Lower lobe of right lung (tissue), 2 donors: ENCODE data around the gene CGB1. TPM values are rescaled to one million over a fixed set of nuclear protein-coding genes. Genes with fewer than 3 reads are reported as not detected.

Experiments
- ATAC-seq, 2 donors: fragments of 200-7000 bp; cut with Tn5 transposase; one replicate each; pipeline ENCODE4 v1.9.1; 2020 to 2022; ENCODE audit warnings: mild to moderate bottlenecking in 2 of 2, moderate library complexity in 2 of 2
- DNase-seq: peaks from one replicate; pipeline ENCODE4 v3.0.0-alpha.2; 2020
- H3K27ac ChIP-seq: fragments of 200-600 bp; one replicate; pipeline ENCODE4 v1.8.0; 2022
- H3K27me3 ChIP-seq: fragments of 200-600 bp; one replicate; pipeline ENCODE4 v1.8.0; 2022; ENCODE audit warnings: low read depth
- H3K36me3 ChIP-seq: fragments of 200-600 bp; one replicate; pipeline ENCODE4 v1.8.0; 2022; ENCODE audit warnings: mild to moderate bottlenecking
- H3K4me1 ChIP-seq: fragments of 200-600 bp; one replicate; pipeline ENCODE4 v1.8.0; 2022
- H3K4me3 ChIP-seq: fragments of 200-600 bp; one replicate; pipeline ENCODE4 v1.8.0; 2022; ENCODE audit warnings: mild to moderate bottlenecking
- H3K9me3 ChIP-seq: fragments of 200-600 bp; one replicate; pipeline ENCODE4 v1.8.0; 2022
- CTCF ChIP-seq: fragments of 200-600 bp; IDR thresholded peaks from one replicate; pipeline ENCODE4 v1.8.0; 2022; ENCODE audit warnings: antibody characterized with exemption, mild to moderate bottlenecking
- intact Hi-C: fragments of 100-400 bp; cut with DNase I; formaldehyde crosslinking; loops from one replicate; pipeline ENCODE4 v1.11.0; 2022
- total RNA-seq: library from RNA; stranded (reverse); fragmentation: NEBNext Ultra II Directional; extraction: Animal tissue kit (Norgen Biotek cat#: 25700); gene quantifications from one replicate; pipeline ENCODE4 v1.2.1, GENCODE V29; 2021
- donor health status: DM: no; HTN: yes; CAD: no; lungs with severe emphysema.

CGB1 gene
- total RNA-seq, 1 donor from 2014 or later = not detected

- DNase-seq (no peak), ATAC-seq (no peak)
Observed at GRCh38 chr19:49004133-49004532, 32.6 kb downstream of the CGB1 start.

GRCh38 chr19:48999481-49000325, 37.0 kb downstream of the CGB1 start:
- DNase-seq (peak; percentile 75), ATAC-seq (peak; percentile 69 to 70)
- H3K9me3 ChIP-seq = no peaks in the 10 kb centered on the region
- H3K27ac ChIP-seq = no peak overlapping the region
- peaks cover 27% of the 10 kb centered on the region for H3K36me3 ChIP-seq
- no peaks in the 10 kb centered on the region for H3K27me3 ChIP-seq
- intact Hi-C loops = no loop called here
- H3K4me3 ChIP-seq = no peak overlapping the region
- TF ChIP-seq CTCF = peak; percentile 67
- peaks cover 4% of the 10 kb centered on the region for H3K4me1 ChIP-seq

More at GRCh38 chr19:49004133-49004532, 32.6 kb downstream of the CGB1 start:
- H3K4me3 ChIP-seq = no peak overlapping the region
- no peaks in the 10 kb centered on the region for H3K4me1 ChIP-seq
- H3K36me3 ChIP-seq = peaks cover 58% of the 10 kb centered on the region
- no peak for TF ChIP-seq CTCF
- intact Hi-C loops = no loop called here
- no peaks in the 10 kb centered on the region for H3K9me3 ChIP-seq
- no peaks in the 10 kb centered on the region for H3K27me3 ChIP-seq
- H3K27ac ChIP-seq = no peak overlapping the region

- DNase-seq (peak; percentile 57), ATAC-seq (no peak)
- Histone ChIP-seq H3K9me3 (no peaks in the 10 kb centered on the region), H3K27ac (no peak overlapping the region), H3K4me1 (peaks cover 12% of the 10 kb centered on the region), H3K36me3 (peaks cover 10% of the 10 kb centered on the region), H3K27me3 (no peaks in the 10 kb centered on the region), H3K4me3 (no peak overlapping the region)
- intact Hi-C loops = no loop called here
- TF ChIP-seq CTCF = peak; percentile 42
Observed at GRCh38 chr19:48997972-48998371, 38.7 kb downstream of the CGB1 start.

GRCh38 chr19:48994035-48994386, 42.7 kb downstream of the CGB1 start:
- TF ChIP-seq CTCF = no peak
- H3K4me3 ChIP-seq = peak overlapping the region; percentile 69
- no peak for DNase-seq
- intact Hi-C loops = no loop called here
- no peak for ATAC-seq
- H3K9me3 ChIP-seq = no peaks in the 10 kb centered on the region
- peaks cover 10% of the 10 kb centered on the region for H3K36me3 ChIP-seq
- peak overlapping the region; percentile 91 for H3K27ac ChIP-seq
- H3K27me3 ChIP-seq = no peaks in the 10 kb centered on the region
- H3K4me1 ChIP-seq = peaks cover 31% of the 10 kb centered on the region

- Histone ChIP-seq H3K4me3 (peak within 1 kb of the TSS; percentile 69), H3K36me3 (peaks cover 16% of the 10 kb centered on the region), H3K4me1 (peaks cover 31% of the 10 kb centered on the region), H3K9me3 (no peaks in the 10 kb centered on the region), H3K27ac (peak within 1 kb of the TSS; percentile 91), H3K27me3 (no peaks in the 10 kb centered on the region)
- DNase-seq = peak; percentile 100
- TF ChIP-seq CTCF = peak; percentile 98
- intact Hi-C loops = no loop called here
- peak; percentile 97 for ATAC-seq
Observed at GRCh38 chr19:48993175-48994034, 43.3 kb downstream of the CGB1 start, which contains the start of the genes GYS1 and RUVBL2. GYS1 (minus strand) TSS chr19:48993309; CDS start chr19:48993112, 197 bp downstream. RUVBL2 (plus strand) TSS chr19:48993887; CDS start chr19:48993912, 25 bp downstream.
